GM13976 (cell line): ENCODE data around the gene TSHZ2.

ENCODE experiments used
- DNase-seq: peaks from one replicate; pipeline ENCODE4 v3.0.0; 2012; ENCODE audit warnings: low spot score
- in situ Hi-C: fragments of 300-500 bp; cut with MboI; formaldehyde crosslinking; loops from one replicate; pipeline ENCODE4 v1.12.0; 2022; ENCODE audit warnings: low sequenced_read_pairs, mixed read lengths, inconsistent platforms; ENCODE audit not compliant: unreplicated experiment
- TF ChIP-seq, protein P1 (sequence below): IDR thresholded peaks from 2 replicates; pipeline ENCODE4 v1.5.1; 2012; ENCODE audit warnings: borderline replicate concordance, mild to moderate bottlenecking; ENCODE audit not compliant: insufficient read depth; ENCODE audit errors: extremely low read depth, missing control alignments, control extremely low read depth

TSHZ2 gene

DNA sequence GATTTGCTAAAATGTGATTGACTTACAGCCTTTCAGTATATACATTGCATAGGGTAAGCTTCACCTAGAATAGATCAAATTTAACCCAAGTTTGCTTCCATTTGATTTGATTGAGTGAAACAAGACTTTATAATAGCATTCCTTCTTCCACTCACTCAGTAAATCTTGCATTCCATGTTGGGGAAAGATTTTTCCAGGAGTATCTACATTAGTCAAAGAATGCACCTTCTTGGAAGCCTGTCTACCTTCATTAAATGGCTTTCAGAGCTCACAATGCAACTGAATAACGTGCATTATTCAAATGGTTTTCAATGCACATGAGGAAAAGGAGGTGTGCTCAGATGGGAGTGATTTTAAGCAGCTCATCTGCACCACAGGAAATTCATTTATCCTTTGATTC is 38.3 kb upstream of the TSHZ2 start:
- no peak for DNase-seq
- in situ Hi-C loops, result no loop called here
- TF ChIP-seq, protein P1, sequence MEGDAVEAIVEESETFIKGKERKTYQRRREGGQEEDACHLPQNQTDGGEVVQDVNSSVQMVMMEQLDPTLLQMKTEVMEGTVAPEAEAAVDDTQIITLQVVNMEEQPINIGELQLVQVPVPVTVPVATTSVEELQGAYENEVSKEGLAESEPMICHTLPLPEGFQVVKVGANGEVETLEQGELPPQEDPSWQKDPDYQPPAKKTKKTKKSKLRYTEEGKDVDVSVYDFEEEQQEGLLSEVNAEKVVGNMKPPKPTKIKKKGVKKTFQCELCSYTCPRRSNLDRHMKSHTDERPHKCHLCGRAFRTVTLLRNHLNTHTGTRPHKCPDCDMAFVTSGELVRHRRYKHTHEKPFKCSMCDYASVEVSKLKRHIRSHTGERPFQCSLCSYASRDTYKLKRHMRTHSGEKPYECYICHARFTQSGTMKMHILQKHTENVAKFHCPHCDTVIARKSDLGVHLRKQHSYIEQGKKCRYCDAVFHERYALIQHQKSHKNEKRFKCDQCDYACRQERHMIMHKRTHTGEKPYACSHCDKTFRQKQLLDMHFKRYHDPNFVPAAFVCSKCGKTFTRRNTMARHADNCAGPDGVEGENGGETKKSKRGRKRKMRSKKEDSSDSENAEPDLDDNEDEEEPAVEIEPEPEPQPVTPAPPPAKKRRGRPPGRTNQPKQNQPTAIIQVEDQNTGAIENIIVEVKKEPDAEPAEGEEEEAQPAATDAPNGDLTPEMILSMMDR, result no peak

DNA sequence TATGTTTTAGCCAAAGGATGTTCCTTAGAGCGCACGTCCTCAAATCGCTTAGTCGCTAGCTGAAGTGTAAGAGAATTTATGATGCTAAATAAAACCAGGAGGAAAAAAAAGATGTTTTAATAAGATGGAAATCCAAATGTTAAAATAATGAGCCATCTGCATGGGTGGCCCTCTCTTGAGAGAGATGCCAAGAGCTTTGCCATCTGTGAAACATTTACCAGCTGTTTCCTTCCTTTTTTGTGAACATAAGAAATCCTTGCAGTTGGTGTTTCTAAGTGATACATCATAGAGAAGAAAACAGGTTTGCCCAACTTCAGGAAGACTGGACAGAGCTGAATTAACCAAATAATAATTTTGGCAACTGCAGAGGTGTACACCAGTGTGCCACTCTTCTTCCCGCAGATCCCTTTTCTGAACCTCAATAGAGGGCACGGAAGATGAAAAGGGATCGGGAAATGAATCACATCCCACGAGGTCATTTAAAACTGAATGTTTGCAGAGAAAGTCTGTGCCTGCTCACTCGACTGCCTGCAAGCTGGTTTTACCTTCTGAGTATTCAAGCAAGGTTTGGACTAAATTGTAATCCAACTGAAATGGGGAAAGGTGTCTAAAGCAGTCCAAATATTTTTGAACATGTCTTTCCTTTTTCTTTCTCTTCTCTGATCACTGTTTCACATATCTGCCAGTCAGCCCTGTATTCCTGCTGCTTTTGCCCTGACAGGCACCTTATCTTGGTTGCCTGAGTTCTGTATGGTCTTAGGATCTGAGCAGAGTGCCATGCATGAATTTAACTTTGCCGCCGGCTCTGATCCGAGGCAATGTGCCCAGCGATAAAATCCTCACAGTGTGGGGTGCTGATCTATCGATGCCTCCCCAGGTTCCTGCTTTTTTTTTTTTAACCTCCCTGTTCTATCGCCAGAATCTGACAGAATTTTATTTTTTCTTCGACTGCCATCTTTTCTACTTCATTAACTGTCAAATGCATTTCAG is 35.5 kb upstream of the TSHZ2 start:
- no peak for DNase-seq
- in situ Hi-C loops, result no loop called here
- TF ChIP-seq, protein P1, result no peak

DNA sequence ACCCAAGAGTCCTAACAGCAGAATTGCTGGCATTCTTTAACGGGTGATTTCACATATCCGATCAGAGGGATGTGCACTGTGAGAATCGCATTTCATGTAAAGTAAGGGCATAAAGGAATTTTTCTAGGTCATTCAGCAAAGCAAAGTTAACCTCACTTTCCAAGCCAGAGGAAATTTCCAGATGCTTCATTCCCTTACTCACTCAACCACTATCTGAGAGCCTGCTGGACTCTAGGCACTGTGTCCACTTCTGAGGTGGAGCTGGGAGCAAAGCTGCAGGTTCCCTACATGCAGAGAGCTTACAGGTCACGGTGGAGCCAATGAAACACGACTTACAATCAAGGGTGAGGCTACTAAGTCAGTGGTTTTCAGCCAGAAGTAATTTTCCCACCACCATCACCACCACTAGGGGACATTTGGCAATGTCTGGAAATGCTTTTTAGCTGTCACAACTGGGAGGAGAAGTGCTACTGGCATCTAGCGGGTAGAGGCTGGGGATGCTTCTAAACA is 34.5 kb upstream of the TSHZ2 start:
- no peak for DNase-seq
- TF ChIP-seq, protein P1, result no peak
- in situ Hi-C loops, result no loop called here

DNA sequence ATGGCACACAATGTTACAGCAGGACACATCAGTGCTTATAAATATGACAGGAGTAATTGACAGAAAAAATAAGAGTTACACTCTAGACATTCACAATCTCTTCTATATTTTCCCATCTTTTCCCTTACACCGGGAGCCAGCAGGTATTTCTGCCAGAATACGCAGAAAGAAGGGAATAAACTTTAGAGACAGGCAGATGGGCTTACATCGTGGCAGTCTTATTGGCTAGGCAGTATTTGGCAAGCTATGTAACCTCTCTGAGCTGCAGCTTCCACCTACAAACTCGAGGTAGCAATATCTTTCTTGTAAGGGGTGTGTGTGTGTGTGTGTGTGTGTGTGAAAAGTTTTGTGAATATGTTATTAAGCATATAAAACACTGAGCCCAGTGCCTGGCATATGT is 33.0 kb upstream of the TSHZ2 start:
- no peak for DNase-seq
- in situ Hi-C loops, result no loop called here
- TF ChIP-seq, protein P1, result no peak

DNA sequence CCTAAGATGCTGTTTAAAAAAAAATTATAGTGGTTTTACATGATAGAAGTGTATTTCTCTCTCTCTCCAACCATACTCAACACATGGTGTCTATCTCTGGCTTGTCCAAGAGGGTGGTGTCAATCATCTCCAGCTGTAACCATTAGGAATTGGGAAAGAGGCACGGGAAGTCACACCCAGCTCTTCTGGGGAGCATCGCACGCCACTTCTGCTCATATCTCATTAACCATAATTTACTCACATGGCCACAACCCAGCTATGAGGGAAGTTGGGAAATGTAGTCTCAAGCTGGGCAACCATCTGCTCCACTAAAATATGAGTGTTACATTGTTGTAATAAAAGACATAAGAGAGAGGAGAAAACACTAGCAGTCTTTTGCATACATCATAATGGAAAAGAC is 30.4 kb upstream of the TSHZ2 start:
- in situ Hi-C loops, result no loop called here
- TF ChIP-seq, protein P1, result no peak
- DNase-seq, result no peak

DNA sequence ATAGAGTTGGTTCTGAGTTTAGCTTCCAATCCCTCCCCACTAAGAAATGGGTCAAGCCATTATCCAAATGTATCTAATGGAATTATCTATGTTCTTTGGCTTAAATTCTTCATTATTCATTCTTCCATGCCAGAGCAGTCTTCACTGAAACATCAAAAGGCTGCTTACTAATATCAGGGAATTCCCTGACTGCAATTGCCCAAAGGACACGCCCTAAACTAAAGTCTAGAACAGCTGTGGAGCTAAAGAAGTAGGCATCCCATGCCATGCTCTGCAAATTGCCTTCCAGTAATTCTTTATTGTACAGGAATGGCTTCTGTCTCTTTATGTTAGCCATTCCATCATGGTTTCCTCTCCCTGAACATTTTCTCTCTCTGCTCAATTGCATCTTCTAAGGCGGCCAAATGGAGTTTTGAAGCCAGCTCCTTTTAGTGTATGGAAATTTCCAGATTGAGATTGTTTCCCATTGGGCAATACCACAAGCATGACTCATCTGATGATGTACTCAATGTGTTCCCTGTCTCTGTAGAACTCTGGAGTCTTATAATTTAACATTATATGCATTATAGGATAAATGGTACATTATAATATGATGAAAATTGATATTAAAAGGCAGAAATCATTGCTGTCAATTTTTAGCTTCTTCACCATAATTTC is 28.8 kb upstream of the TSHZ2 start:
- DNase-seq, result no peak
- in situ Hi-C loops, result no loop called here
- TF ChIP-seq, protein P1, result no peak
